Measurements from ENCODE around the gene PPP1R13B. TPM values are rescaled to one million over a fixed set of nuclear protein-coding genes. Genes with fewer than 3 reads are reported as not detected.
"Not testable (repeated sequence)": the region's sequence is repeated elsewhere in the genome, so short reads cannot be mapped to it uniquely, and the experiment has no call there.

Gene PPP1R13B
- total RNA-seq, 1 donor from 2014 or later, result 2.5 TPM

DNA sequence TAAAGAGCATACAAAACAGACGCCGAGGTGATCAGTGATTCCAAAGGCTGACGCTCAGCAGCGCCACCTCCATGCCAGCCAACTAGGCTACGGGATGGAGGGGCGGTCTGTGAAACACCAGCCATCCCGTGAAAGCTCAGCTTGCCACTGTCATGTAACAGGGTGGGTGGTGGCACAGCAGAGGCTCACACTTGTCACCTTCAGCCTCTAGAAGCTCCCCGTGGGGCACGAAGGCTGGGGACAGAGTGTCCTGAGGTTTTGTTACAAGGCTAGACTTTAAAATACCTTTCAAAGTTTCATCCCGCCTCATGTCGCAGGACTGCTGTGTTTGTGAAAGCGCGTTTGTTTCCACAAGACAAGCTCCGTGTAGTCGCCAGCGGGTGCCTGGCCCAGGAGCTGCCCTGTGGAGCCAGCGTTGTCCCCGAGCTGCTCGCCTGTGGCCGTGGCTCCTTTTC lies 152.8 kb downstream of the PPP1R13B start:
- peaks cover 52% of the 10 kb centered on the region for H4K20me1 ChIP-seq (ENCODE audit: low read depth)
- TF ChIP-seq, protein P1, sequence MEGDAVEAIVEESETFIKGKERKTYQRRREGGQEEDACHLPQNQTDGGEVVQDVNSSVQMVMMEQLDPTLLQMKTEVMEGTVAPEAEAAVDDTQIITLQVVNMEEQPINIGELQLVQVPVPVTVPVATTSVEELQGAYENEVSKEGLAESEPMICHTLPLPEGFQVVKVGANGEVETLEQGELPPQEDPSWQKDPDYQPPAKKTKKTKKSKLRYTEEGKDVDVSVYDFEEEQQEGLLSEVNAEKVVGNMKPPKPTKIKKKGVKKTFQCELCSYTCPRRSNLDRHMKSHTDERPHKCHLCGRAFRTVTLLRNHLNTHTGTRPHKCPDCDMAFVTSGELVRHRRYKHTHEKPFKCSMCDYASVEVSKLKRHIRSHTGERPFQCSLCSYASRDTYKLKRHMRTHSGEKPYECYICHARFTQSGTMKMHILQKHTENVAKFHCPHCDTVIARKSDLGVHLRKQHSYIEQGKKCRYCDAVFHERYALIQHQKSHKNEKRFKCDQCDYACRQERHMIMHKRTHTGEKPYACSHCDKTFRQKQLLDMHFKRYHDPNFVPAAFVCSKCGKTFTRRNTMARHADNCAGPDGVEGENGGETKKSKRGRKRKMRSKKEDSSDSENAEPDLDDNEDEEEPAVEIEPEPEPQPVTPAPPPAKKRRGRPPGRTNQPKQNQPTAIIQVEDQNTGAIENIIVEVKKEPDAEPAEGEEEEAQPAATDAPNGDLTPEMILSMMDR (IDR thresholded peaks at IDR 0.05), result peak; percentile 23
- TF ChIP-seq EZH2phosphoT487 (IDR thresholded peaks at IDR 0.05), result no peak
- Mint-ChIP-seq H3K4me1 (peaks cover 20% of the 10 kb centered on the region), H3K36me3 (peaks cover 5% of the 10 kb centered on the region), H3K27me3 (ENCODE audit: insufficient read depth, low read depth) (peaks cover 4% of the 10 kb centered on the region), H3K27ac (no peak overlapping the region), H3K4me3 (no peak overlapping the region), H3K9me3 (no peaks in the 10 kb centered on the region)
- no peaks in the 10 kb centered on the region for H3K9me3 ChIP-seq (ENCODE audit: low read depth)
- no peak overlapping the region for H3K27ac ChIP-seq
- no peak for DNase-seq (ENCODE audit: low spot score)
- H3K27me3 ChIP-seq, result no peaks in the 10 kb centered on the region
- no peak overlapping the region for H3K4me2 ChIP-seq
- no peaks in the 10 kb centered on the region for H3K79me2 ChIP-seq (ENCODE audit: low read depth)
- no peak overlapping the region for H3K4me3 ChIP-seq
- no peak overlapping the region for H2AFZ ChIP-seq (replicated peaks)
- no peaks in the 10 kb centered on the region for H3F3A ChIP-seq (ENCODE audit: low read depth)
- no peak overlapping the region for H3K9ac ChIP-seq
- H3K36me3 ChIP-seq, result no peaks in the 10 kb centered on the region
- H3K4me1 ChIP-seq, result peaks cover 4% of the 10 kb centered on the region

DNA sequence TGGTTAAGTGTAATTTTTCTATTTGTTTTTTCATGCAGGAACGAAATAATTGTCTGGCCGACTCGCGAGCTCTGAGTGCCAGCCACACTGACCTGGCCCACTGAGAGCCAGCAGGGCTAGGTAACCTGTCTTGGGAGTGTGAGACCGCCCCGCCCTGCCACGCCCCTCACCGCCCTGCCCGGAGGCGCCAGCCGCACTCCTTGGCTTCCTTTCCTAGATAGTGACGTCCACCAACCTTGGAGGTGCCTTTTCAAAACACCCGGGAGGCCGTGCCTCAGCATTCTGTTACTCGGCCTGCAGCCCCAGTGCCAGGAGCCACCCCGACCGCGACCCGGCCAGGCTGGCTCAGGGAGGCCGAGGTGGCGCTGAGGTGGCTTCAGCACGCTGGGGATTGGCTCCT lies 153.9 kb downstream of the PPP1R13B start:
- Mint-ChIP-seq H3K4me3 (no peak overlapping the region), H3K4me1 (peaks cover 22% of the 10 kb centered on the region), H3K9me3 (no peaks in the 10 kb centered on the region), H3K27ac (no peak overlapping the region), H3K27me3 (ENCODE audit: insufficient read depth, low read depth) (peaks cover 2% of the 10 kb centered on the region), H3K36me3 (peaks cover 9% of the 10 kb centered on the region)
- no peak for DNase-seq (ENCODE audit: low spot score)
- Histone ChIP-seq H3F3A (ENCODE audit: low read depth) (no peaks in the 10 kb centered on the region), H3K4me1 (peaks cover 4% of the 10 kb centered on the region), H2AFZ (replicated peaks) (no peak overlapping the region), H3K27me3 (no peaks in the 10 kb centered on the region), H3K4me2 (no peak overlapping the region), H3K36me3 (no peaks in the 10 kb centered on the region), H3K4me3 (no peak overlapping the region), H3K9me3 (ENCODE audit: low read depth) (no peaks in the 10 kb centered on the region), H4K20me1 (ENCODE audit: low read depth) (peaks cover 62% of the 10 kb centered on the region), H3K9ac (no peak overlapping the region), H3K79me2 (ENCODE audit: low read depth) (no peaks in the 10 kb centered on the region), H3K27ac (no peak overlapping the region)
- no peak for TF ChIP-seq EZH2 (IDR thresholded peaks at IDR 0.05)
- TF ChIP-seq, protein P1 (IDR thresholded peaks at IDR 0.05), result no peak
- no peak for TF ChIP-seq EZH2phosphoT487 (IDR thresholded peaks at IDR 0.05)

DNA sequence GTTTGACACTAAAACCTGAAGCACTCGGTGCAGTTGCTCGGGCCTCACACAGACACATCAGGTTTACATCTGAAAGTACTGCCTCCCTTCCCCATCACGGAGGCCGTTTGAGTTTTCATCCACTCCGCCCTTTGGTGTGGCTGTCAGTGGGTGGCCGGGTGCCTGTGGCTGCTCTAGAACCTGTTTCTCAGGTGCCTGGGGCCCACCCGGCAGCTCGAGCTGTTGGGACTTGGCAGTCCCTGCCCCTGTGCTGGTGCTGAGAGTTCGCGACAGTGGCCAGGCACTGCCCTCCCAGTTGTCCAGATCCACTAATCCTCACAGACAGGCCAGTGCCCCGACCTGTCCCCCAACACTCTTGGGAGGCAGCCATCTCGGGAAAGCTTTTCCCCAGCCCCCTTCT lies 154.5 kb downstream of the PPP1R13B start:
- Histone ChIP-seq H3K4me3 (no peak overlapping the region), H4K20me1 (ENCODE audit: low read depth) (peaks cover 60% of the 10 kb centered on the region), H3K36me3 (no peaks in the 10 kb centered on the region), H3K27ac (peak overlapping the region; percentile 53), H3K4me1 (peaks cover 4% of the 10 kb centered on the region), H3K9me3 (ENCODE audit: low read depth) (no peaks in the 10 kb centered on the region), H3K27me3 (no peaks in the 10 kb centered on the region), H3K4me2 (no peak overlapping the region), H3K9ac (no peak overlapping the region), H3K79me2 (ENCODE audit: low read depth) (no peaks in the 10 kb centered on the region), H2AFZ (replicated peaks) (no peak overlapping the region), H3F3A (ENCODE audit: low read depth) (no peaks in the 10 kb centered on the region)
- Mint-ChIP-seq H3K27ac (no peak overlapping the region), H3K4me1 (peaks cover 22% of the 10 kb centered on the region), H3K27me3 (ENCODE audit: insufficient read depth, low read depth) (peaks cover 2% of the 10 kb centered on the region), H3K4me3 (no peak overlapping the region), H3K36me3 (peaks cover 11% of the 10 kb centered on the region), H3K9me3 (no peaks in the 10 kb centered on the region)
- DNase-seq (ENCODE audit: low spot score), result no peak
- TF ChIP-seq EZH2phosphoT487 (IDR thresholded peaks at IDR 0.05), result no peak

DNA sequence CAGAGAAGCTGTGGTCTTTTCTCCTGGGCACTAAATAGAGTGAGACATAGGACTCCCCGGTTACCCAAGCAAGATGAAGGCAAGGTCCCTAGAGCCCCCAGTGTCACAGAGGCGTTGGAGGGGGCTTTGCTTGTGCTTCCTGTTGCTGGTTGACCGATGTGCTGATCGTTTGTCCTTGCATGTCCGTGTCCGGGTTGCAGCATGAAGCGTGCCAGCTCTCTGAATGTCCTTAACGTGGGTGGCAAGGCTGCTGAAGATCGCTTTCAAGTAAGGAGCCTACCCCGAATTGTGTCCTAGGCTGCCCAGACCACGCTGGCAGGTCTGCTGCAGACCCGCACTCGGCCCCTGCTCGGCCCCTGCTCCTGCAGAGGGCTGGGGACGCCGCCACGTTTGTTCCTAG lies 155.2 kb downstream of the PPP1R13B start:
- Histone ChIP-seq H3K9me3 (ENCODE audit: low read depth) (no peaks in the 10 kb centered on the region), H3K79me2 (ENCODE audit: low read depth) (no peaks in the 10 kb centered on the region), H2AFZ (replicated peaks) (no peak overlapping the region), H3K4me3 (no peak overlapping the region), H3K4me2 (no peak overlapping the region), H3K9ac (no peak overlapping the region), H4K20me1 (ENCODE audit: low read depth) (peaks cover 53% of the 10 kb centered on the region), H3K27me3 (no peaks in the 10 kb centered on the region), H3F3A (ENCODE audit: low read depth) (no peaks in the 10 kb centered on the region), H3K36me3 (no peaks in the 10 kb centered on the region), H3K27ac (no peak overlapping the region), H3K4me1 (peaks cover 4% of the 10 kb centered on the region)
- no peak overlapping the region for H3K27ac Mint-ChIP-seq
- peaks cover 11% of the 10 kb centered on the region for H3K36me3 Mint-ChIP-seq
- TF ChIP-seq EZH2 (IDR thresholded peaks at IDR 0.05), result no peak
- TF ChIP-seq, protein P1 (IDR thresholded peaks at IDR 0.05), result no peak
- no peak for TF ChIP-seq EZH2phosphoT487 (IDR thresholded peaks at IDR 0.05)
- H3K9me3 Mint-ChIP-seq, result no peaks in the 10 kb centered on the region
- H3K4me1 Mint-ChIP-seq, result peaks cover 21% of the 10 kb centered on the region
- no peak for DNase-seq (ENCODE audit: low spot score)
- peaks cover 2% of the 10 kb centered on the region for H3K27me3 Mint-ChIP-seq (ENCODE audit: insufficient read depth, low read depth)
- no peak overlapping the region for H3K4me3 Mint-ChIP-seq

DNA sequence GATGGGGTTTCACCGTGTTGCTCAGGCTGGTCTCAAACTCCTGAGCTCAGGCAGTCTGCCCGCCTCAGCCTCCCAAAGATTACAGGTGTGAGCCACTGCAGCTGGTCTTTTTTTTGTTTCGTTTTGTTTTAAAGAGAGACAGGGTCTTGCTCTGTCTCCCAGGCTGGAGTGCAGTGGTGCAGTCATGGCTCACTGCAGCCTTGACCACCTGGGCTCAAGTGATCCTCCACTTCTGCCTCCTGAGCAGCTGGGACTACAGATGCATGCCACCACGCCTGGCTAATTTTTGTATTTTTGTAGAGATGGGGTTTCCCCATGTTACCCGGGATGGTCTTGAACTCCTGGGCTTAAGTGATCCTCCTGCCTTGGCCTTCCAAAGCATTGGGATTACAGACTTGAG lies 155.7 kb downstream of the PPP1R13B start:
- not testable (repeated sequence) for H3K4me1 ChIP-seq; H3K4me3 ChIP-seq; H3K27ac ChIP-seq; H3K36me3 ChIP-seq; H3K27me3 ChIP-seq; H3K27me3 Mint-ChIP-seq (ENCODE audit: insufficient read depth, low read depth); H3K4me2 ChIP-seq; H3K9ac ChIP-seq; DNase-seq (ENCODE audit: low spot score); H3K9me3 ChIP-seq (ENCODE audit: low read depth); H2AFZ ChIP-seq (replicated peaks); H3K27ac Mint-ChIP-seq; H3K4me3 Mint-ChIP-seq; H3K79me2 ChIP-seq (ENCODE audit: low read depth); H3F3A ChIP-seq (ENCODE audit: low read depth); H3K9me3 Mint-ChIP-seq
- H4K20me1 ChIP-seq (ENCODE audit: low read depth), result peaks cover 48% of the 10 kb centered on the region
- Mint-ChIP-seq H3K36me3 (peaks cover 15% of the 10 kb centered on the region), H3K4me1 (peaks cover 16% of the 10 kb centered on the region)
